Heart left ventricle (tissue), 13 donors: ENCODE data around the gene ACAD11.

Experiments
- POLR2A ChIP-seq, 2 donors: fragments of 450-650 bp; IDR thresholded peaks; one replicate each; pipeline ENCODE4 v1.6.1; 2017; ENCODE audit warnings: antibody characterized with exemption in 2 of 2, mild to moderate bottlenecking in 2 of 2, moderate library complexity in 2 of 2
- TF ChIP-seq, protein P1 (sequence below), 12 donors: fragments of 200-600 bp; sonication (generic) in 4 of 12; IDR thresholded peaks; one replicate each; pipeline versions ENCODE4 v1.5.0 to v1.8.0; 2018 to 2022; ENCODE audit warnings: antibody characterized with exemption in 12 of 12, mild to moderate bottlenecking in 5 of 12
- donor health status: ischemic (EF 13 %, LVEDD 7.1; RV severe dilation, severe dysfunction).
- donor health status: DM: no; HTN: yes; CAD: no.
- donor health status: DM: no; HTN: no; CAD: no.
- donor health status: ischemic (EF 25% LVEDD 6.9; RV normal size, moderate dysfunction).
- donor health status: ischemic (EF 25% LVEDD 5.7; RV mildly dilated, moderate dysfunction).
- donor health status: ischemic (EF 35%, LVEDD 5.7; RV mildly dilated, moderate dysfunction).
- donor health status: nonischemic (EF 11% LVEDD 7.7; RV severe dilation, severe dysfunction).
- donor health status: DM: yes; HTN: yes; CAD: no.
- donor health status: PGD.
- donor health status: ischemic (EF 29% LVEDD 5.4; RV normal size, mild dysfunction).
- donor health status: nonischemic (EF 23%, LVEDD 6.1; RV moderate dilation, normal function).

- TF ChIP-seq, protein P1, sequence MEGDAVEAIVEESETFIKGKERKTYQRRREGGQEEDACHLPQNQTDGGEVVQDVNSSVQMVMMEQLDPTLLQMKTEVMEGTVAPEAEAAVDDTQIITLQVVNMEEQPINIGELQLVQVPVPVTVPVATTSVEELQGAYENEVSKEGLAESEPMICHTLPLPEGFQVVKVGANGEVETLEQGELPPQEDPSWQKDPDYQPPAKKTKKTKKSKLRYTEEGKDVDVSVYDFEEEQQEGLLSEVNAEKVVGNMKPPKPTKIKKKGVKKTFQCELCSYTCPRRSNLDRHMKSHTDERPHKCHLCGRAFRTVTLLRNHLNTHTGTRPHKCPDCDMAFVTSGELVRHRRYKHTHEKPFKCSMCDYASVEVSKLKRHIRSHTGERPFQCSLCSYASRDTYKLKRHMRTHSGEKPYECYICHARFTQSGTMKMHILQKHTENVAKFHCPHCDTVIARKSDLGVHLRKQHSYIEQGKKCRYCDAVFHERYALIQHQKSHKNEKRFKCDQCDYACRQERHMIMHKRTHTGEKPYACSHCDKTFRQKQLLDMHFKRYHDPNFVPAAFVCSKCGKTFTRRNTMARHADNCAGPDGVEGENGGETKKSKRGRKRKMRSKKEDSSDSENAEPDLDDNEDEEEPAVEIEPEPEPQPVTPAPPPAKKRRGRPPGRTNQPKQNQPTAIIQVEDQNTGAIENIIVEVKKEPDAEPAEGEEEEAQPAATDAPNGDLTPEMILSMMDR (IDR thresholded peaks at IDR 0.05), result no peak
- no peak for TF ChIP-seq POLR2A (IDR thresholded peaks at IDR 0.05)
These were observed 91.2 kb downstream of the ACAD11 start for GRCh38 chr3:132568422-132568821.
